K562 (cell line): Measurements from ENCODE around the gene NAV2.

ENCODE experiments used
- SMAD4 ChIP-seq: fragments of 250-450 bp; sonication (Bioruptor Pico); conservative IDR thresholded peaks from 2 replicates; pipeline ENCODE4 v1.8.0; 2021; ENCODE audit warnings: inconsistent platforms, mild to moderate bottlenecking, moderate library complexity
- TF ChIP-seq, protein P1 (sequence below), 3 experiments: IDR thresholded peaks in 2 of 3; conservative IDR thresholded peaks in 1 of 3; 2 replicates each; pipeline ENCODE4 v1.5.1; 2011 to 2012; ENCODE audit warnings: low read length in 3 of 3, mild to moderate bottlenecking in 3 of 3, control low read depth in 2 of 3, improper control_type of control experiment in 1 of 3, inconsistent platforms in 1 of 3, low read depth in 1 of 3, mixed read lengths in 1 of 3, moderate library complexity in 1 of 3; ENCODE audit not compliant: insufficient read depth in 2 of 3

DNA sequence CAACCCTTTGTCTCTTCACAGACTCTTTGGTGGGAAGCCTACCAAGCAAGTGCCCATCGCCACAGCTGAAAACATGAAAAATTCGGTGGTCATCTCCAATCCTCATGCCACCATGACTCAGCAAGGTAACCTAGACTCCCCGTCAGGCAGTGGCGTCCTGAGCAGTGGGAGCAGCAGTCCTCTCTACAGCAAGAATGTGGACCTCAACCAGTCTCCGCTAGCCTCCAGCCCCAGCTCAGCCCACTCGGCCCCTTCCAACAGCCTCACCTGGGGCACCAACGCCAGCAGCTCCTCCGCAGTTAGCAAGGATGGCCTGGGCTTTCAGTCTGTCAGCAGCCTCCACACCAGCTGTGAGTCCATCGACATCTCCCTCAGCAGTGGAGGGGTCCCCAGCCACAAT, 336.1 kb downstream of the NAV2 start:
- TF ChIP-seq SMAD4 = no peak
- TF ChIP-seq, protein P1, sequence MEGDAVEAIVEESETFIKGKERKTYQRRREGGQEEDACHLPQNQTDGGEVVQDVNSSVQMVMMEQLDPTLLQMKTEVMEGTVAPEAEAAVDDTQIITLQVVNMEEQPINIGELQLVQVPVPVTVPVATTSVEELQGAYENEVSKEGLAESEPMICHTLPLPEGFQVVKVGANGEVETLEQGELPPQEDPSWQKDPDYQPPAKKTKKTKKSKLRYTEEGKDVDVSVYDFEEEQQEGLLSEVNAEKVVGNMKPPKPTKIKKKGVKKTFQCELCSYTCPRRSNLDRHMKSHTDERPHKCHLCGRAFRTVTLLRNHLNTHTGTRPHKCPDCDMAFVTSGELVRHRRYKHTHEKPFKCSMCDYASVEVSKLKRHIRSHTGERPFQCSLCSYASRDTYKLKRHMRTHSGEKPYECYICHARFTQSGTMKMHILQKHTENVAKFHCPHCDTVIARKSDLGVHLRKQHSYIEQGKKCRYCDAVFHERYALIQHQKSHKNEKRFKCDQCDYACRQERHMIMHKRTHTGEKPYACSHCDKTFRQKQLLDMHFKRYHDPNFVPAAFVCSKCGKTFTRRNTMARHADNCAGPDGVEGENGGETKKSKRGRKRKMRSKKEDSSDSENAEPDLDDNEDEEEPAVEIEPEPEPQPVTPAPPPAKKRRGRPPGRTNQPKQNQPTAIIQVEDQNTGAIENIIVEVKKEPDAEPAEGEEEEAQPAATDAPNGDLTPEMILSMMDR (IDR thresholded peaks at IDR 0.05 in 2 of 3, conservative IDR thresholded peaks at IDR 0.05 in 1 of 3; ENCODE audit: insufficient read depth in 2 of 3, low read depth in 1 of 3, low read length in 3 of 3) = no peak
